GM21619 (cell line): ENCODE results near the gene MST1.

Experiments used
- ATAC-seq: cut with Tn5 transposase; IDR thresholded peaks from one replicate; pipeline ENCODE4 v1.9.1; 2021; ENCODE audit not compliant: unreplicated experiment

The MST1 gene

GRCh38 chr3:49718858-49719213 is 29.6 kb upstream of the MST1 start:
- ATAC-seq, result no peak

GRCh38 chr3:49717959-49718857 is 28.9 kb upstream of the MST1 start:
- ATAC-seq, result no peak

- ATAC-seq, result no peak
Measured at GRCh38 chr3:49717211-49717958, 28.1 kb upstream of the MST1 start.

- no peak for ATAC-seq
Measured at GRCh38 chr3:49716691-49717210, 27.5 kb upstream of the MST1 start.

- ATAC-seq, result no peak
Measured at GRCh38 chr3:49716169-49716568, 26.9 kb upstream of the MST1 start.

GRCh38 chr3:49715611-49716121 is 26.4 kb upstream of the MST1 start:
- ATAC-seq, result no peak

GRCh38 chr3:49714728-49715550 is 25.7 kb upstream of the MST1 start:
- ATAC-seq, result no peak

GRCh38 chr3:49713336-49714105 is 24.2 kb upstream of the MST1 start:
- ATAC-seq, result no peak

- no peak for ATAC-seq
Measured at GRCh38 chr3:49712631-49713317, 23.5 kb upstream of the MST1 start.

GRCh38 chr3:49712166-49712565 is 22.9 kb upstream of the MST1 start:
- ATAC-seq, result no peak

GRCh38 chr3:49711489-49711888 is 22.2 kb upstream of the MST1 start:
- no peak for ATAC-seq

GRCh38 chr3:49709852-49710251 is 20.6 kb upstream of the MST1 start:
- no peak for ATAC-seq

GRCh38 chr3:49707113-49707480 is 17.8 kb upstream of the MST1 start:
- no peak for ATAC-seq

- no peak for ATAC-seq
Measured at GRCh38 chr3:49706456-49707112, 17.3 kb upstream of the MST1 start.

GRCh38 chr3:49705390-49705960 is 16.2 kb upstream of the MST1 start:
- ATAC-seq, result no peak

GRCh38 chr3:49704629-49705028 is 15.4 kb upstream of the MST1 start:
- ATAC-seq, result no peak

- ATAC-seq, result no peak
Measured at GRCh38 chr3:49703956-49704355, 14.7 kb upstream of the MST1 start.

GRCh38 chr3:49703443-49703927 is 14.2 kb upstream of the MST1 start:
- ATAC-seq, result peak; percentile 68

GRCh38 chr3:49702672-49703071 is 13.4 kb upstream of the MST1 start:
- ATAC-seq, result no peak
